AG04450 (cell line): Measurements from ENCODE around the gene VTA1. TPM values are rescaled to one million over a fixed set of nuclear protein-coding genes. Genes with fewer than 3 reads are reported as not detected.

Experiments
- CTCF ChIA-PET: fragments of 300-600, 350-600 bp; formaldehyde crosslinking; extraction: SDS; loops from one replicate; lab custom pipeline; 2022; ENCODE audit warnings: antibody characterized with exemption, inconsistent platforms; lab: Charles Lee
- POLR2A ChIA-PET: fragments of 350-600 bp; formaldehyde crosslinking; extraction: SDS; loops from one replicate; lab custom pipeline; 2021; ENCODE audit warnings: antibody characterized with exemption, inconsistent platforms; lab: Yijun Ruan, JAX
- DNase-seq: peaks from one replicate; pipeline ENCODE4 v3.0.0-alpha.2; 2011; ENCODE audit warnings: low read depth, low spot score
- H3K27ac ChIP-seq: one replicate; pipeline ENCODE4 v1.5.1; 2012; ENCODE audit warnings: low read depth, low read length, control low read depth
- H3K27me3 ChIP-seq: one replicate; pipeline ENCODE4 v1.6.0; 2012; ENCODE audit warnings: low read length; ENCODE audit not compliant: control insufficient read depth, insufficient read depth
- H3K4me3 ChIP-seq: 2 replicates; pipeline ENCODE4 v1.5.1; 2011; ENCODE audit warnings: mild to moderate bottlenecking, low read depth, low read length, control low read depth
- H3K9me3 ChIP-seq: 2 replicates; pipeline ENCODE4 v1.5.1; 2012; ENCODE audit warnings: low read length; ENCODE audit not compliant: control insufficient read depth, insufficient read depth
- CTCF ChIP-seq: IDR thresholded peaks from 2 replicates; pipeline ENCODE4 v1.5.1; 2011; ENCODE audit warnings: low read depth, low read length, control low read depth, inconsistent platforms
- polyA plus RNA-seq: library from polyadenylated mRNA; depleted of rRNA; stranded (reverse); fragments of >200 nt; gene quantifications from 2 replicates; pipeline ENCODE4 v1.2.3, GENCODE V29; 2011

The VTA1 gene
- polyA plus RNA-seq, 1 experiment, result 103 TPM

DNA sequence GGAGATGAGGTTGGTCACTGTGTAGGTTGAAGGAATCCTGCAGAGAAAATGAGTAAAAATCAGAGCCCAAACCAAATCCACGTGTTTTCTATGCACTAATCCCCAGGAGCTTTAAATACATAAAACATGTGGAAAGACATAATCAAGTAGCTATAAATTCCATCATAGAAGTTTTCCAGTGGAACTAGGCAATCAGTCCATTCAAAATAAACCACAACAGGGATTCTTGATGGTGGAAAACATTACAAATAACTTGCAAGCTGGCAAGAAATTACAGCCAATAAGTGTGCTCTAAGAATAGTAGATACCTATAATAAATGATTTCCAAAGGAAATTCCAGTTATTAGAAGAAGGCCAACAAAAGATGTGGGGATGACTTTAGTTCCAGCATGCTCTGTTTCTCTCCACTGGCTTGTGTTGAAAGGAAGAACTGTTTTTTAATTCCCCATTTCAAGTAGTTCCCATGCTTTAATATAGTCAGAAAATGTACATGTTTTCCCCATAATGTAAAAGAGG is 104.9 kb downstream of the VTA1 start:
- CTCF ChIA-PET, result interaction anchor here (0.7 kb wide), 1 partner anchor 97 kb away, joined by 3 read pairs; no protein-coding TSS in a partner anchor

GRCh38 chr6:142254513-142254912 is 107.5 kb downstream of the VTA1 start:
- DNase-seq, result no peak
- POLR2A ChIA-PET, result no interaction called here
- CTCF ChIA-PET, result interaction anchor here (1.1 to 1.2 kb wide), 2 partner anchors 11 to 46 kb away, joined by 3 to 8 read pairs; no protein-coding TSS in a partner anchor

More for the DNA sequence above, 104.9 kb downstream of the VTA1 start:
- H3K4me3 ChIP-seq, result no peak overlapping the region
- POLR2A ChIA-PET, result no interaction called here
- H3K27me3 ChIP-seq, result no peaks in the 10 kb centered on the region
- H3K27ac ChIP-seq, result no peak overlapping the region
- TF ChIP-seq CTCF, result no peak
- no peaks in the 10 kb centered on the region for H3K9me3 ChIP-seq
- no peak for DNase-seq

GRCh38 chr6:142255785-142256184 is 108.7 kb downstream of the VTA1 start:
- Histone ChIP-seq H3K9me3 (no peaks in the 10 kb centered on the region), H3K27ac (no peak overlapping the region), H3K27me3 (no peaks in the 10 kb centered on the region), H3K4me3 (no peak overlapping the region)
- ChIA-PET CTCF (interaction anchor here (1.1 kb wide), 1 partner anchor 48 kb away, joined by 3 read pairs; no protein-coding TSS in a partner anchor), POLR2A (no interaction called here)
- TF ChIP-seq CTCF, result no peak
- DNase-seq, result no peak

More at GRCh38 chr6:142254513-142254912, 107.5 kb downstream of the VTA1 start:
- no peak for TF ChIP-seq CTCF
- H3K27me3 ChIP-seq, result no peaks in the 10 kb centered on the region
- H3K27ac ChIP-seq, result no peak overlapping the region
- H3K9me3 ChIP-seq, result no peaks in the 10 kb centered on the region
- no peak overlapping the region for H3K4me3 ChIP-seq

GRCh38 chr6:142258305-142258704 is 111.2 kb downstream of the VTA1 start:
- no peak overlapping the region for H3K27ac ChIP-seq
- ChIA-PET POLR2A (no interaction called here), CTCF (no interaction called here)
- no peaks in the 10 kb centered on the region for H3K27me3 ChIP-seq
- no peak overlapping the region for H3K4me3 ChIP-seq
- no peak for DNase-seq
- TF ChIP-seq CTCF, result no peak
- H3K9me3 ChIP-seq, result no peaks in the 10 kb centered on the region

DNA sequence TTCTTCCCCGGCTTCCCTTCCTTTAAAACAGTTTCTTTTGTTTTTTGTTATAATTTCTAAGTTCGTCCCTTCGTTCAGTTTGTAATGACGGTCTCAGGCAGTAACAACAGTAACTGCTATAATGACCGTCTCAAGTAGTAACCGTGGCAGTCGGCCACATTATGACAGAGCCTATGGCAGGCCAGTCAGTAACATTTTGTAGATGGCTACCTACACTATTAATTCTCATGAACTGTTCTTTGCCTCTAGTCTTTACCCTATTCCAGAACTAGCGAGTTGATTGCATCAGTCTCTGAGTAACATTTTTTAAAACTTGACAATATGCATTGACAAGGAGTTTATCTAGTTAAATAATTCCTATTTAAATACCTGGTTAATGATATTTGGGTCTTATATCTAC is 111.7 kb downstream of the VTA1 start:
- Histone ChIP-seq H3K9me3 (no peaks in the 10 kb centered on the region), H3K27ac (no peak overlapping the region), H3K4me3 (no peak overlapping the region), H3K27me3 (no peaks in the 10 kb centered on the region)
- ChIA-PET POLR2A (no interaction called here), CTCF (no interaction called here)
- no peak for TF ChIP-seq CTCF
- DNase-seq, result no peak
